HepG2 (cell line): ENCODE measurements around the gene SMPD2. TPM values are rescaled to one million over a fixed set of nuclear protein-coding genes. Genes with fewer than 3 reads are reported as not detected.
A peak's percentile ranks its signal among the peaks of the same experiment; 100 is the strongest.

Experiments
- ADNP ChIP-seq: sonication (generic); formaldehyde crosslinking; IDR thresholded peaks from 2 replicates; pipeline ENCODE4 v1.4.0; 2020; ENCODE audit warnings: missing genetic modification reagents
- ELF1 ChIP-seq: sonication (generic); formaldehyde crosslinking; IDR thresholded peaks from 2 replicates; pipeline ENCODE4 v1.4.0; 2020; ENCODE audit warnings: missing genetic modification reagents
- ETV5 ChIP-seq: IDR thresholded peaks from 2 replicates; pipeline ENCODE4 v1.6.1; 2018; ENCODE audit warnings: missing biosample characterization, missing genetic modification reagents, inconsistent platforms, borderline replicate concordance
- LCORL ChIP-seq, 2 experiments: fragments of 450-650 bp in 1 of 2; sonication (generic) in 1 of 2; formaldehyde crosslinking in 1 of 2; IDR thresholded peaks; 2 replicates each; pipeline versions ENCODE4 v1.5.0 to v1.6.1; 2017 to 2020; ENCODE audit warnings: antibody characterized with exemption in 1 of 2, missing genetic modification reagents in 1 of 2
- SRSF1 ChIP-seq: fragments of 200-400 bp; formaldehyde crosslinking; optimal IDR thresholded peaks from 2 replicates; pipeline ENCODE3; 2017; ENCODE audit warnings: mild to moderate bottlenecking, low read depth, low read length, moderate library complexity
- YY1 ChIP-seq: IDR thresholded peaks from 2 replicates; pipeline ENCODE4 v1.6.1; 2011; ENCODE audit warnings: low read length, low read depth, moderate library complexity, mild to moderate bottlenecking; ENCODE audit not compliant: insufficient read depth, insufficient replicate concordance
- ZFP90 ChIP-seq: sonication (generic); formaldehyde crosslinking; IDR thresholded peaks from 2 replicates; pipeline ENCODE4 v1.8.0; 2022; ENCODE audit warnings: missing genetic modification reagents, mild to moderate bottlenecking, inconsistent platforms, borderline replicate concordance
- ZFYVE20 ChIP-seq: sonication (generic); formaldehyde crosslinking; IDR thresholded peaks from 2 replicates; pipeline ENCODE4 v1.8.0; 2023; ENCODE audit warnings: low read depth, mild to moderate bottlenecking, moderate library complexity, missing genetic modification reagents, borderline replicate concordance
- ZKSCAN5 ChIP-seq: sonication (generic); formaldehyde crosslinking; IDR thresholded peaks from 2 replicates; pipeline ENCODE4 v1.5.1; 2020; ENCODE audit warnings: mild to moderate bottlenecking, missing genetic modification reagents
- ZNF143 ChIP-seq: sonication (generic); formaldehyde crosslinking; IDR thresholded peaks from 2 replicates; pipeline ENCODE4 v1.4.0; 2020; ENCODE audit warnings: missing genetic modification reagents
- ZNF546 ChIP-seq: sonication (generic); formaldehyde crosslinking; conservative IDR thresholded peaks from 2 replicates; pipeline ENCODE4 v1.8.1; 2023; ENCODE audit warnings: mild to moderate bottlenecking, missing genetic modification reagents
- ZNF839 ChIP-seq: sonication (generic); formaldehyde crosslinking; IDR thresholded peaks from 2 replicates; pipeline ENCODE4 v1.4.0; 2020; ENCODE audit warnings: missing genetic modification reagents, mild to moderate bottlenecking, borderline replicate concordance
- polyA plus RNA-seq, 8 experiments: library from polyadenylated mRNA; depleted of rRNA in 3 of 8; stranded (reverse) in 7 of 8; unstranded in 1 of 8; fragments of >200 nt; fragmentation: Illumina TruSeq in 4 of 8; extraction: Trizol in 4 of 8; gene quantifications; 2 replicates each; pipeline versions ENCODE4 v1.2.1 to v1.2.3, GENCODE V29; 2011 to 2016; ENCODE audit warnings: low read depth in 4 of 8, missing spikeins in 1 of 8, mixed read lengths in 1 of 8; ENCODE audit not compliant: insufficient read depth in 1 of 8
- total RNA-seq, 5 experiments: library from RNA; depleted of rRNA; stranded (reverse); fragments of >200 nt; fragmentation: Illumina TruSeq; extraction: Trizol; gene quantifications; 2 replicates each; pipeline ENCODE4 v1.2.3, GENCODE V29; 2016; ENCODE audit warnings: low read depth in 1 of 5
- TF ChIP-seq, protein P1 (sequence below): sonication (generic); formaldehyde crosslinking; IDR thresholded peaks from 2 replicates; pipeline ENCODE4 v1.8.1; 2022; ENCODE audit warnings: low read depth, mild to moderate bottlenecking, missing genetic modification reagents
- TF ChIP-seq, protein P2 (sequence below): sonication (generic); formaldehyde crosslinking; IDR thresholded peaks from 2 replicates; pipeline ENCODE4 v1.4.0; 2020; ENCODE audit warnings: mild to moderate bottlenecking, missing genetic modification reagents
- TF ChIP-seq, protein P3 (sequence below): sonication (generic); formaldehyde crosslinking; IDR thresholded peaks from 2 replicates; pipeline ENCODE4 v1.5.0; 2020; ENCODE audit warnings: mild to moderate bottlenecking, missing genetic modification reagents, moderate library complexity
- TF ChIP-seq, protein P4 (sequence below): sonication (generic); formaldehyde crosslinking; IDR thresholded peaks from 2 replicates; pipeline ENCODE4 v1.4.0; 2020; ENCODE audit warnings: low read depth, mild to moderate bottlenecking, missing genetic modification reagents
- TF ChIP-seq, protein P5 (sequence below): IDR thresholded peaks from 2 replicates; pipeline ENCODE4 v1.6.1; 2016; ENCODE audit warnings: control low read depth

The SMPD2 gene
- total and polyA plus RNA-seq, 2 of the 13 experiments (the other 11 are each of a cell fraction or from before 2014, with no cell fraction given) = 5.9 to 10.6 TPM

DNA sequence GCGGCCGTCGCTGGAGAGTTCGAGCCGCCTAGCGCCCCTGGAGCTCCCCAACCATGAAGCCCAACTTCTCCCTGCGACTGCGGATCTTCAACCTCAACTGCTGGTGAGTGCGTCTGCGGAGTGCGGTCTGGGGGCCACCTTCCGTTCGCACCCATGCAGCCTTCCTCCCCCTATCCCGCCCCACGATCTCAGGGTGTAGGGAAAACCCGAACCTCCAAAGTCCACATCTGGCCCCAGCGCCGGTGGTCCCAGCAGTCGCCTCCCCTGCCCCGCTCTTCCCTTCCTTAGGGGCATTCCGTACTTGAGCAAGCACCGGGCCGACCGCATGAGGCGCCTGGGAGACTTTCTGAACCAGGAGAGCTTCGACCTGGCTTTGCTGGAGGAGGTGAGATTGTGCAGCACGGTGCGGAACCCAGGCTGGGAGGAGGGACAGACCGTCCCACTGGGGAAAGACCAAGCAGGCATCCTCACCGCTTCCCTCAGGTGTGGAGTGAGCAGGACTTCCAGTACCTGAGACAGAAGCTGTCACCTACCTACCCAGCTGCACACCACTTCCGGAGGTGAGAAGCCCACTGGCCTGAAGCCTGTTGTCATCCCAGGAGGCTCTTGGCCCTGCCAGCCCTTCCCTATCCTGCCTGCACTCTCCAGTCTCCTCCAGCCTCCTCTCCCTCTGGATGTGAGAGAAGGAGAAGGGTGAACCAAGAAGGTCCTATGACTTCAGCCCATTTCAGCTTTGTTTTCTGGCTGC lies 719 bp downstream of the SMPD2 start (continued):
- TF ChIP-seq ZFP90 (0 out of 2 replicates have a peak, but pooled peaks have one; percentile 53), ZFYVE20 (CRISPR knock-in tag) (no peak), ZNF546 (no peak), ZNF143 (no peak), ELF1 (CRISPR knock-in tag) (peak; percentile 21; the same call in 1 of the 2 replicates), SRSF1 (peak; percentile 40), ZKSCAN5 (CRISPR knock-in tag) (peak; percentile 99), ADNP (CRISPR knock-in tag) (no peak), ETV5 (CRISPR knock-in tag) (peak; percentile 47), ZNF839 (CRISPR knock-in tag) (no peak), YY1 (no peak), LCORL (IDR thresholded peaks at IDR 0.05) (no peak), LCORL (CRISPR knock-in tag; IDR thresholded peaks at IDR 0.05) (no peak)
- TF ChIP-seq, protein P1, sequence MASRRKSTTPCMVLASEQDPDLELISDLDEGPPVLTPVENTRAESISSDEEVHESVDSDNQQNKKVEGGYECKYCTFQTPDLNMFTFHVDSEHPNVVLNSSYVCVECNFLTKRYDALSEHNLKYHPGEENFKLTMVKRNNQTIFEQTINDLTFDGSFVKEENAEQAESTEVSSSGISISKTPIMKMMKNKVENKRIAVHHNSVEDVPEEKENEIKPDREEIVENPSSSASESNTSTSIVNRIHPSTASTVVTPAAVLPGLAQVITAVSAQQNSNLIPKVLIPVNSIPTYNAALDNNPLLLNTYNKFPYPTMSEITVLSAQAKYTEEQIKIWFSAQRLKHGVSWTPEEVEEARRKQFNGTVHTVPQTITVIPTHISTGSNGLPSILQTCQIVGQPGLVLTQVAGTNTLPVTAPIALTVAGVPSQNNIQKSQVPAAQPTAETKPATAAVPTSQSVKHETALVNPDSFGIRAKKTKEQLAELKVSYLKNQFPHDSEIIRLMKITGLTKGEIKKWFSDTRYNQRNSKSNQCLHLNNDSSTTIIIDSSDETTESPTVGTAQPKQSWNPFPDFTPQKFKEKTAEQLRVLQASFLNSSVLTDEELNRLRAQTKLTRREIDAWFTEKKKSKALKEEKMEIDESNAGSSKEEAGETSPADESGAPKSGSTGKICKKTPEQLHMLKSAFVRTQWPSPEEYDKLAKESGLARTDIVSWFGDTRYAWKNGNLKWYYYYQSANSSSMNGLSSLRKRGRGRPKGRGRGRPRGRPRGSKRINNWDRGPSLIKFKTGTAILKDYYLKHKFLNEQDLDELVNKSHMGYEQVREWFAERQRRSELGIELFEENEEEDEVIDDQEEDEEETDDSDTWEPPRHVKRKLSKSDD (CRISPR knock-in tag) = no peak
- TF ChIP-seq, protein P2, sequence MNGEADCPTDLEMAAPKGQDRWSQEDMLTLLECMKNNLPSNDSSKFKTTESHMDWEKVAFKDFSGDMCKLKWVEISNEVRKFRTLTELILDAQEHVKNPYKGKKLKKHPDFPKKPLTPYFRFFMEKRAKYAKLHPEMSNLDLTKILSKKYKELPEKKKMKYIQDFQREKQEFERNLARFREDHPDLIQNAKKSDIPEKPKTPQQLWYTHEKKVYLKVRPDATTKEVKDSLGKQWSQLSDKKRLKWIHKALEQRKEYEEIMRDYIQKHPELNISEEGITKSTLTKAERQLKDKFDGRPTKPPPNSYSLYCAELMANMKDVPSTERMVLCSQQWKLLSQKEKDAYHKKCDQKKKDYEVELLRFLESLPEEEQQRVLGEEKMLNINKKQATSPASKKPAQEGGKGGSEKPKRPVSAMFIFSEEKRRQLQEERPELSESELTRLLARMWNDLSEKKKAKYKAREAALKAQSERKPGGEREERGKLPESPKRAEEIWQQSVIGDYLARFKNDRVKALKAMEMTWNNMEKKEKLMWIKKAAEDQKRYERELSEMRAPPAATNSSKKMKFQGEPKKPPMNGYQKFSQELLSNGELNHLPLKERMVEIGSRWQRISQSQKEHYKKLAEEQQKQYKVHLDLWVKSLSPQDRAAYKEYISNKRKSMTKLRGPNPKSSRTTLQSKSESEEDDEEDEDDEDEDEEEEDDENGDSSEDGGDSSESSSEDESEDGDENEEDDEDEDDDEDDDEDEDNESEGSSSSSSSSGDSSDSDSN (CRISPR knock-in tag) = peak; percentile 28
- TF ChIP-seq, protein P3, sequence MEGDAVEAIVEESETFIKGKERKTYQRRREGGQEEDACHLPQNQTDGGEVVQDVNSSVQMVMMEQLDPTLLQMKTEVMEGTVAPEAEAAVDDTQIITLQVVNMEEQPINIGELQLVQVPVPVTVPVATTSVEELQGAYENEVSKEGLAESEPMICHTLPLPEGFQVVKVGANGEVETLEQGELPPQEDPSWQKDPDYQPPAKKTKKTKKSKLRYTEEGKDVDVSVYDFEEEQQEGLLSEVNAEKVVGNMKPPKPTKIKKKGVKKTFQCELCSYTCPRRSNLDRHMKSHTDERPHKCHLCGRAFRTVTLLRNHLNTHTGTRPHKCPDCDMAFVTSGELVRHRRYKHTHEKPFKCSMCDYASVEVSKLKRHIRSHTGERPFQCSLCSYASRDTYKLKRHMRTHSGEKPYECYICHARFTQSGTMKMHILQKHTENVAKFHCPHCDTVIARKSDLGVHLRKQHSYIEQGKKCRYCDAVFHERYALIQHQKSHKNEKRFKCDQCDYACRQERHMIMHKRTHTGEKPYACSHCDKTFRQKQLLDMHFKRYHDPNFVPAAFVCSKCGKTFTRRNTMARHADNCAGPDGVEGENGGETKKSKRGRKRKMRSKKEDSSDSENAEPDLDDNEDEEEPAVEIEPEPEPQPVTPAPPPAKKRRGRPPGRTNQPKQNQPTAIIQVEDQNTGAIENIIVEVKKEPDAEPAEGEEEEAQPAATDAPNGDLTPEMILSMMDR (CRISPR knock-in tag) = peak; percentile 49
- TF ChIP-seq, protein P4, sequence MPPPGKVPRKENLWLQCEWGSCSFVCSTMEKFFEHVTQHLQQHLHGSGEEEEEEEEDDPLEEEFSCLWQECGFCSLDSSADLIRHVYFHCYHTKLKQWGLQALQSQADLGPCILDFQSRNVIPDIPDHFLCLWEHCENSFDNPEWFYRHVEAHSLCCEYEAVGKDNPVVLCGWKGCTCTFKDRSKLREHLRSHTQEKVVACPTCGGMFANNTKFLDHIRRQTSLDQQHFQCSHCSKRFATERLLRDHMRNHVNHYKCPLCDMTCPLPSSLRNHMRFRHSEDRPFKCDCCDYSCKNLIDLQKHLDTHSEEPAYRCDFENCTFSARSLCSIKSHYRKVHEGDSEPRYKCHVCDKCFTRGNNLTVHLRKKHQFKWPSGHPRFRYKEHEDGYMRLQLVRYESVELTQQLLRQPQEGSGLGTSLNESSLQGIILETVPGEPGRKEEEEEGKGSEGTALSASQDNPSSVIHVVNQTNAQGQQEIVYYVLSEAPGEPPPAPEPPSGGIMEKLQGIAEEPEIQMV (CRISPR knock-in tag) = no peak
- TF ChIP-seq, protein P5, sequence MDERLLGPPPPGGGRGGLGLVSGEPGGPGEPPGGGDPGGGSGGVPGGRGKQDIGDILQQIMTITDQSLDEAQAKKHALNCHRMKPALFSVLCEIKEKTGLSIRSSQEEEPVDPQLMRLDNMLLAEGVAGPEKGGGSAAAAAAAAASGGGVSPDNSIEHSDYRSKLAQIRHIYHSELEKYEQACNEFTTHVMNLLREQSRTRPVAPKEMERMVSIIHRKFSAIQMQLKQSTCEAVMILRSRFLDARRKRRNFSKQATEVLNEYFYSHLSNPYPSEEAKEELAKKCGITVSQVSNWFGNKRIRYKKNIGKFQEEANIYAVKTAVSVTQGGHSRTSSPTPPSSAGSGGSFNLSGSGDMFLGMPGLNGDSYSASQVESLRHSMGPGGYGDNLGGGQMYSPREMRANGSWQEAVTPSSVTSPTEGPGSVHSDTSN (CRISPR knock-in tag) = no peak
